Neural progenitor cell (in vitro differentiated cells): ENCODE results near the gene TNN.

ENCODE experiments used
- CTCF ChIP-seq: fragments of 200-600 bp; sonication (generic); IDR thresholded peaks from 2 replicates; pipeline ENCODE4 v1.5.1; 2017; ENCODE audit warnings: antibody characterized with exemption, mild to moderate bottlenecking
- EZH2 ChIP-seq: fragments of 200-600 bp; sonication (generic); IDR thresholded peaks from 2 replicates; pipeline ENCODE4 v1.6.1; 2017; ENCODE audit warnings: antibody characterized with exemption, mild to moderate bottlenecking, moderate library complexity

- TF ChIP-seq EZH2 (no peak), CTCF (no peak)
Observed at GRCh38 chr1:175043824-175044223, 23.8 kb upstream of the TNN start.
